Measurements from ENCODE around the gene CLDN9. TPM values are rescaled to one million over a fixed set of nuclear protein-coding genes. Genes with fewer than 3 reads are reported as not detected.

CLDN9 gene
- total RNA-seq, 1 experiment from 2014 or later: not detected

DNA sequence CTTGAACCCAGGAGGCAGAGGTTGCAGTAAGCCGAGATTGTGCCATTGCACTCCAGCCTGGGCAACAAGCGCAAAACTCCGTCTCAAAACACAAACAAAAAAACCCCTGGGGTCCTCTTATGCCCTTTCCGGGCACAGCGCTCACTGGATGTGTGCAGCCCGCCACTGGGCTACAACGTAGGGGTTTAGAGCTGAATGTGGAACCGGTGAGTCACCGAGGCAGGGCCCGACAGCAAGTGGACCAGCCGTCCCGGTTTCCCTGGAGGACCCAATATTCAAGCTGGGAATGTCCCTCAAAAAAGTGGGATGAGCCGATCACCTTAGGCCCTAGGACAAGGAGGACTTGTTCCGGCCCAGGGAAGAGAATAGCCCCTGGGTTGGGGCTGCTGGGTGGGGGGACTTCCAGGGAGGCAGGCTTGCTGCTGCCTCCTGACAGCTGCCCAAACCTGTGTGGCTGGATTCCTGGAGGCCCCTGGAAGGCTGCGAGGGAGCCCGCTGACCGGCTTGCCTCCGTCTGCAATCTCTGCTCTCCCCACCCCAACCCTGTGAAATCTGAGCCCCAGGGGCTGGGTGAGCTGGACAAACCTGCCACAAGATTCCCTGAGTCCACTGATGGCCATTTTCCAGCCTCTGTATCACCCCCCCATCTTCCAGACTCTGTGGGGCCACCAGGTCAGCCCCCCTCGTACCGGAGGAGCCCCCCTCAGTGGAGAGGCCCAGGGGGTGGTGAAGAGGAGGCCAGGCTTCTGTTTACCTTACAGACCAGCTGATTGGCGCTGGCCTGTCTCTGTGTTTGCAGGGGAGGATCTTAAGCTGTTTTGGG, 2.9 kb upstream of the CLDN9 start:
- DNase-seq (ENCODE audit: low read depth, low spot score): no peak
- in situ Hi-C loops (cut with HindIII; ENCODE audit: low pct_unique_long_range_greater_than_20kb, low sequenced_read_pairs): no loop called here

DNA sequence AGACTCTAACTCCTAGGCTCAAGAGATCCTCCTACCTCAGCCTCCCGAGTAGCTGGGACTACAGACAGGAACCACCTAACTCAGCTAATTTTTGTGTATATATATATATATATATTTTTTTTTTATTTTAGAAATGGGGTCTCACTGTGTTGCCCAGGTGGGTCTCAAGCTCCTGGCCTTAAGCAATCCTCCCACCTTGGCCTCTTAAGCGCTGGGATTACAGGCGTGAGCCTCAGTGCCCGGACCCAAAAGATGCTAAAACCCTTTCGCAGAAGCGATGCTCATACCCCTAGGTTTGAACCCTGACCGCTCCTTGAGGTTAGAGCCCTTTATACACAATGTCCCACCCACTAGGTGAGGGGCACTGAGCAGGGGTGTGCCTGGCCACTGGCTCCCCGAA, 2.2 kb upstream of the CLDN9 start:
- DNase-seq (ENCODE audit: low read depth, low spot score): no peak
- in situ Hi-C loops (cut with HindIII; ENCODE audit: low pct_unique_long_range_greater_than_20kb, low sequenced_read_pairs): no loop called here

DNA sequence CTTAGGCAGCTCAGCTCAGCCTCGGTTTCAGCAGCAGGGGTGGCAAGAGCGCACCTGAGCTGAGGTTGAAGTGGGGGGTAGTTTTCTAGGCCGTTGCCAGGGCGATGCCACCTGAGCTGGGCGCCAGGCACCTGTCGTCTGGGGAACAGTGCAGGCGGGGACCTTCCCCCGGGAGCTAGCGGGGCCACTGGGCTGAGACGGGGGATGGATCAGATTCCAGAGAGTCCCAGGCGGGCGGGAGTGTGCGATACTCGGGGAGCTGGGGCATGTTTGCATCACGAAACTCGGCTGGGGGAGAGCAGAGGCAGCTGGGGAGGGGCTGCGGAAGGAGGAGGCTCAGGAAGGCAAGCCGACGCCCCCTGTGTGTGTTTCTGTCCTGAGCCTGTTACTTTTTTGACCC, 477 bp upstream of the CLDN9 start:
- in situ Hi-C loops (cut with HindIII; ENCODE audit: low pct_unique_long_range_greater_than_20kb, low sequenced_read_pairs): no loop called here
- DNase-seq (ENCODE audit: low read depth, low spot score): no peak

DNA sequence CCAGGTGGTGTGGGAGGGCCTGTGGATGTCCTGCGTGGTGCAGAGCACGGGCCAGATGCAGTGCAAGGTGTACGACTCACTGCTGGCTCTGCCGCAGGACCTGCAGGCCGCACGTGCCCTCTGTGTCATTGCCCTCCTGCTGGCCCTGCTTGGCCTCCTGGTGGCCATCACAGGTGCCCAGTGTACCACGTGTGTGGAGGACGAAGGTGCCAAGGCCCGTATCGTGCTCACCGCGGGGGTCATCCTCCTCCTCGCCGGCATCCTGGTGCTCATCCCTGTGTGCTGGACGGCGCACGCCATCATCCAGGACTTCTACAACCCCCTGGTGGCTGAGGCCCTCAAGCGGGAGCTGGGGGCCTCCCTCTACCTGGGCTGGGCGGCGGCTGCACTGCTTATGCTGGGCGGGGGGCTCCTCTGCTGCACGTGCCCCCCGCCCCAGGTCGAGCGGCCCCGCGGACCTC, 798 bp downstream of the CLDN9 start:
- no peak for DNase-seq (ENCODE audit: low read depth, low spot score)
- in situ Hi-C loops (cut with HindIII; ENCODE audit: low pct_unique_long_range_greater_than_20kb, low sequenced_read_pairs): no loop called here

GRCh38 chr16:3013998-3014690, 1.4 kb downstream of the CLDN9 start:
- DNase-seq (ENCODE audit: low read depth, low spot score): no peak
- in situ Hi-C loops (cut with HindIII; ENCODE audit: low pct_unique_long_range_greater_than_20kb, low sequenced_read_pairs): no loop called here

DNA sequence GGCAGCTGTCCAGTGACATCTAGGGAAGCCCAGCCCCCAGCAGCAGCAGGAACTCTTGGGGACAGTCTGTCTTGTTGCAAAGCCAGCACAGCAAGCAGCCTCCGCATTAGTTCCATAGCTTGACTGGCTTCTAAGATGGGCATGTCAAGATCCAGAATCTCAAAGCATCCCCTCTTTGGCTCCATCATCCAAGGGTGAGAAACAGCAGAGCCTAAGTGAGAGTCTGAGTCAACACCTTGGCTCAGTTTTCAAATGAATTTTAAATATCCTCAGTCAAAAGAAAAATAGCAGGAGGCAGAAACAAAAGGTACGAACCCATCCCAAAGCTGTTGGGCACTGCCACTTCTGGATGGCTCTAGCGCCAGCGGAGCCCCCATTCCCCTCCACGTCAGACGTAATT, 2.2 kb downstream of the CLDN9 start:
- in situ Hi-C loops (cut with HindIII; ENCODE audit: low pct_unique_long_range_greater_than_20kb, low sequenced_read_pairs): no loop called here
- no peak for DNase-seq (ENCODE audit: low read depth, low spot score)

DNA sequence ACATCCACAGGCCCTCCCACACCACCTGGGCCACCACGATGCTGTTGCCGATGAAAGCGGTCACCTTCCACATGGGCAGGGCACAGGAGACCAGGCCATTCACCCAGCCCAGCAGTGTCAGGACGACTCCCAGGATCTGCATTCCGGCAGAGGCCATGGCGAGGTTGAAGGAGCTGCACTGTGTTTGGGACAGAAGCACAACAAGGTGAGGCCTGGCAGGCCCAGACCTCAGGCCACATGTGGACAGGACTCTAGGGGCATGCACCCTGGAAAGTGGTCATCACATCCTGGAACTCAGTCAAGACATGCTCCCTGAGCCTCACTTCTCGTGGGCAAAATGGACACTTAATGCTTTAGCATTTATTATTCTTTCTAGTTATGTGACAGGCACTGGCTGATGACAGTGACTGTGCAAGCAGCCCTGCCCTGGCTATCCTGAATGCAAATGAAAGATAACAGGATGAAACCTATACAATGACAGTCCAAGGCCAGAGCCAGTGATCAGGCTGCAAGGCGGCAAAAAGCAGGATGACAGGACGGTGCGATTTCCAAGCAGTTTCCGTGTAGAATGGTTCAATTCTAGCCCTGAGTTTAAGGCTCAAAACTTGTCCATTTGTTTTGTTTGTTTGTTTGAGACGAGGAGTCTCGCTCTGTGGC, 3.3 kb downstream of the CLDN9 start:
- no peak for DNase-seq (ENCODE audit: low read depth, low spot score)
- in situ Hi-C loops (cut with HindIII; ENCODE audit: low pct_unique_long_range_greater_than_20kb, low sequenced_read_pairs): no loop called here

GRCh38 chr16:3017344-3017743, 4.6 kb downstream of the CLDN9 start:
- in situ Hi-C loops (cut with HindIII; ENCODE audit: low pct_unique_long_range_greater_than_20kb, low sequenced_read_pairs): no loop called here

GRCh38 chr16:3017794-3018506, 5.2 kb downstream of the CLDN9 start, which contains the start of gene CLDN6:
Gene CLDN6 (minus strand): TSS chr16:3018183. CDS start chr16:3016021, 2,162 bp downstream.
- no peak for DNase-seq (ENCODE audit: low read depth, low spot score)
- in situ Hi-C loops (cut with HindIII; ENCODE audit: low pct_unique_long_range_greater_than_20kb, low sequenced_read_pairs): no loop called here

More at GRCh38 chr16:3017344-3017743, 4.6 kb downstream of the CLDN9 start:
- DNase-seq (ENCODE audit: low read depth, low spot score): no peak

DNA sequence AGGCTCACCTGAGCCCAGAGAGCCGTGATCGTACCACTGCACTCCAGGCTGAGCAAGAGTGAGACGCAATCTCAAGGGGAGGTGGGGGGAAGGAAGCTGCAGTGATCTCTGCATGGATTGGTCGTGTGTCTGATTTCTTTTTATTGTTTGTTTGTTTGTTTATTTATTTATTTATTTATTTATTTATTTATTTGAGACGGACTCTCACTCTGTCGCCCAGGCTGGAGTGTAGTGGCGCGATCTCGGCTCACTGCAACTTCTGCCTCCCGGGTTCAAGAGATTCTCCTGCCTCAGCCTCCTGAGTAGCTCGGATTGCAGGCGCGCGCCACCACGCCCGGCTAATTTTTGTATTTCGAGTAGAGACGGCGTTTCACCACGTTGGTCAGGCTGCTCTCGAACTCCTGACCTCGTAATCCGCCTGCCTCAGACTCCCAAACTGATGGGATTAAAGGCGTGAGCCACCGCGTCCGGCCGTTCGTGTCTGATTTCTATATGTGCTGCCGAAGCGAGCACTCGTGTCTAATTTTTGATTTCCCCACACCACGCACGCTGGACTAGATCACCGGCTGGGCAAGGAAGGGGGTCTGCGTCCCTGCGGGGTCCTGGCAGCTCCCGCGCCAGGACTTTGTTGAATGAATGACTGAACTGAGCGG, 7.0 kb downstream of the CLDN9 start:
- in situ Hi-C loops (cut with HindIII; ENCODE audit: low pct_unique_long_range_greater_than_20kb, low sequenced_read_pairs): no loop called here
- no peak for DNase-seq (ENCODE audit: low read depth, low spot score)

DNA sequence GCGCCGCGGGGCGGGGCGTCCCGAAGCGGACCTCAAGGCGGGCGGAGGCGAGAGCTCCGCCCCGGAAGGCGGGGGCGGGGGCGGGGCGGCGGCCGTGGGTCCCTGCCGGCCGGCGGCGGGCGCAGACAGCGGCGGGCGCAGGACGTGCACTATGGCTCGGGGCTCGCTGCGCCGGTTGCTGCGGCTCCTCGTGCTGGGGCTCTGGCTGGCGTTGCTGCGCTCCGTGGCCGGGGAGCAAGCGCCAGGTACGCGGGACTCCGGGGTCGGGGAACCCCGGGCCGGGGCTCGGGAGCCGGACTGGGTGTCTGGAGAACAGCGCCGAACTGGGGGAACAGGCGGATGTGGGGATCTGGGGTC, 7.5 kb downstream of the CLDN9 start, which contains the start of gene TNFRSF12A:
Gene TNFRSF12A, plus strand, starts transcription at position 122 of the 357 bp plus-strand sequence. Its CDS starts 30 bp downstream, at position 152.
- in situ Hi-C loops (cut with HindIII; ENCODE audit: low pct_unique_long_range_greater_than_20kb, low sequenced_read_pairs): no loop called here
- DNase-seq (ENCODE audit: low read depth, low spot score): peak; percentile 69

DNA sequence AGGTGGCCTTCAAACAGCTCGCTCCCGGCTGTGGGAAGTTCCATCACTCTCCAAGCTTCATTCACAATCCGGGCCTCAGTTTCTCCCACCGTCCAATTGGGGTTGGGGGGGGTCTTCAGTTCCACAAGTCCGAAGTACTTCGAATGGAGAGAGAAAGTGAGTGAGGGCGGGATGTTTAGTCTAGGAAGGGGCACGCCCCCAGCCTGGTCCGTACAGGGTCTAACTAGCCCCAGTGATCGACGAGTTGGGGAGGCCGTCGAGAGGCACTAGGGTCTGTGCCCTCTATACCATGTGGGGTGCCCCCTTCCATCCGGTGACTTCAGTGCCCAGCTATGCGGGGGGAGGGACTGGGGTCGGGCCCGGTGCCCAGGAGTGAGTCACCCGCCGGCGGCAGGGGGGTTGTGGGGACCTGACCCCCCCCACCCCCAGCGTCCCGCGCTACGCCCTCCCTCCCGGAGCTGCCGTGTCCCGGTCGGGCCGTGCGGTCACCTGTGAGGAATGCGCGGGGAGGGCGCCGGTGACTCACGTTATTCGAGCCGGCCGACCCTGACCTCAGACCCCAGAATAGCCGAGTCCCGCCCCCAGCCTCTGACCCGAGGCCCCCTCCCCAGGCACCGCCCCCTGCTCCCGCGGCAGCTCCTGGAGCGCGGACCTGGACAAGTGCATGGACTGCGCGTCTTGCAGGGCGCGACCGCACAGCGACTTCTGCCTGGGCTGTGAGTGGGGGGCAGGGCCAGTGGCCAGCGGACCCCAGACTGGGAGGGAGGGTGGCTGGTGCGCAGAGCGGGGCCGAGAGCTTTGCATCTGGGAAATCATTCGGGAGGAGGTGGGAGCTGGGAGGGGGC, 8.1 kb downstream of the CLDN9 start:
- peak; percentile 30 for DNase-seq (ENCODE audit: low read depth, low spot score)
- in situ Hi-C loops (cut with HindIII; ENCODE audit: low pct_unique_long_range_greater_than_20kb, low sequenced_read_pairs): no loop called here

DNA sequence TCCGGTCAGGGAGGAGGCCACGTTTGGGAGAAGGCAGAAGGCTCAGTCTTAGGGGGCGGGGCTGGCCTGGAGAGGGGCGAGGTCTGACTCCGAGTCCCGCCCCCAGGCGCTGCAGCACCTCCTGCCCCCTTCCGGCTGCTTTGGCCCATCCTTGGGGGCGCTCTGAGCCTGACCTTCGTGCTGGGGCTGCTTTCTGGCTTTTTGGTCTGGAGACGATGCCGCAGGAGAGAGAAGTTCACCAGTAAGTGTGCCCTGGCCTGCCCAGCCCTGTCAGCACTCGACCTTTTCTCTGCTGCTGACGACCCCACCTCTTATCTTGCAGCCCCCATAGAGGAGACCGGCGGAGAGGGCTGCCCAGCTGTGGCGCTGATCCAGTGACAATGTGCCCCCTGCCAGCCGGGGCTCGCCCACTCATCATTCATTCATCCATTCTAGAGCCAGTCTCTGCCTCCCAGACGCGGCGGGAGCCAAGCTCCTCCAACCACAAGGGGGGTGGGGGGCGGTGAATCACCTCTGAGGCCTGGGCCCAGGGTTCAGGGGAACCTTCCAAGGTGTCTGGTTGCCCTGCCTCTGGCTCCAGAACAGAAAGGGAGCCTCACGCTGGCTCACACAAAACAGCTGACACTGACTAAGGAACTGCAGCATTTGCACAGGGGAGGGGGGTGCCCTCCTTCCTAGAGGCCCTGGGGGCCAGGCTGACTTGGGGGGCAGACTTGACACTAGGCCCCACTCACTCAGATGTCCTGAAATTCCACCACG, 8.9 kb downstream of the CLDN9 start:
- in situ Hi-C loops (cut with HindIII; ENCODE audit: low pct_unique_long_range_greater_than_20kb, low sequenced_read_pairs): no loop called here
- peak; percentile 77 for DNase-seq (ENCODE audit: low read depth, low spot score)

GRCh38 chr16:3022208-3022683, 9.5 kb downstream of the CLDN9 start:
- DNase-seq (ENCODE audit: low read depth, low spot score): peak; percentile 77
- in situ Hi-C loops (cut with HindIII; ENCODE audit: low pct_unique_long_range_greater_than_20kb, low sequenced_read_pairs): no loop called here

DNA sequence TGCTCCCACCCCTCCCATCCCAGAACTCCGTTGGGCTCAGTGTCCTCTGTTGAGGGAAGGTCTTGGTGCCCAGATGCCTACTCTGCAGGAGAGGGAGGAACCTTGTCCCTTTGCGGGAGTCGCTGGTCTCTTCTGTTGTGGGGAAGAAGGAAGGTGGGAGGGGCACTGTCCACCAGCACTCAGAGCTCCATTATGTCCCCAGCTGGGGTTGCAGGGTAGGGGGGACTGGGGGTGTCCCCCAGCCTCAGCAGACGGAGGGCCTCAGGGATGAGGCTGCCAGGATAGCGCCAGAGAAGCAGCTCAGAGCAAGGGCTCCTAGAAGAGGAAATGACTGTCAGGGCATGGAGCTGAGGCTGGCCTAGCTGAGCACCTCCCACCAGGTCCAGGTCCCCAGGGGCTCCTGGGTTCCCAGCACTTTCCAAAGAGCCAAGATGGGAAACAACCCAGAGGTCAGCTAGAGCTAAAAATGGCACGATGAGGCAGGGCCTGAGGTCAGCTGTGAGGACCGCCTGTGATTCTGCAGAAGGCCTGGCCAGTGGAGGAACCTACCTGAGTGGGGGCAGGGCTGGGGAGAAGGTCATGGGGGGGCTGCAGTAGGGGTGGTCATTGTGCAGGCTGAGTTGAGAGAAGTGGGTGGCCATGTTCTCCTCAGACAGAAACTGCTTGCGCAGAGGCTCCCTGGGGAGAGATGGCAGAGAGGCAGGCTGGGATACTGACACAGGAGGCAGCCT, 10.1 kb downstream of the CLDN9 start:
- DNase-seq (ENCODE audit: low read depth, low spot score): no peak
- in situ Hi-C loops (cut with HindIII; ENCODE audit: low pct_unique_long_range_greater_than_20kb, low sequenced_read_pairs): no loop called here

Measured in SK-MEL-5 (cell line).